ENCODE measurements around the gene NDUFA1. TPM values are rescaled to one million over a fixed set of nuclear protein-coding genes. Genes with fewer than 3 reads are reported as not detected.

NDUFA1 gene
- total and polyA plus RNA-seq, 2 experiments from 2014 or later: 29.1 to 415 TPM

- TF ChIP-seq CTCF (conservative IDR thresholded peaks at IDR 0.05; ENCODE audit: low read depth in 2 of 2) (no peak), ZNF462 (CRISPR knock-in tag; IDR thresholded peaks at IDR 0.05) (no peak), CREB1 (CRISPR knock-in tag; IDR thresholded peaks at IDR 0.05; ENCODE audit: low read depth) (no peak)
Measured at GRCh38 chrX:119900976-119901375, 29.3 kb downstream of the NDUFA1 start (continued).

- Histone ChIP-seq H3K36me3 (ENCODE audit: insufficient read depth) (no peaks in the 10 kb centered on the region), H3K4me1 (ENCODE audit: insufficient read depth) (no peaks in the 10 kb centered on the region), H3K9me2 (ENCODE audit: insufficient read depth) (no peaks in the 10 kb centered on the region), H3K4me3 (no peak overlapping the region), H3K79me2 (replicated peaks; ENCODE audit: insufficient read depth) (no peaks in the 10 kb centered on the region), H3K27me3 (ENCODE audit: insufficient read depth) (no peaks in the 10 kb centered on the region), H2AFZ (no peak overlapping the region), H3K4me2 (no peak overlapping the region), H4K20me1 (replicated peaks; ENCODE audit: insufficient read depth) (no peaks in the 10 kb centered on the region), H3K27ac (ENCODE audit: low read depth) (no peak overlapping the region), H3F3A (replicated peaks; ENCODE audit: low read depth) (no peaks in the 10 kb centered on the region)
- H3K4me1 Mint-ChIP-seq: no peaks in the 10 kb centered on the region
- H3K4me3 Mint-ChIP-seq: no peak overlapping the region
- H3K9me3 Mint-ChIP-seq: no peaks in the 10 kb centered on the region
- no peak for DNase-seq (ENCODE audit: low spot score)
- no peaks in the 10 kb centered on the region for H3K27me3 Mint-ChIP-seq (ENCODE audit: insufficient read depth, low read depth, poor library complexity)
- ATAC-seq: no peak
- H3K36me3 Mint-ChIP-seq (ENCODE audit: low read depth): no peaks in the 10 kb centered on the region
- no peak overlapping the region for H3K27ac Mint-ChIP-seq
- TF ChIP-seq CTCF (conservative IDR thresholded peaks at IDR 0.05; ENCODE audit: low read depth in 2 of 2) (no peak), JUNB (IDR thresholded peaks at IDR 0.05; ENCODE audit: unreplicated experiment) (no peak), ZNF114 (CRISPR knock-in tag; IDR thresholded peaks at IDR 0.05) (no peak), EZH2 (IDR thresholded peaks at IDR 0.05; ENCODE audit: low read depth, unreplicated experiment) (no peak)
Measured at GRCh38 chrX:119916310-119916709, 44.7 kb downstream of the NDUFA1 start.

All from GM23338 (cell line).